Measurements from ENCODE around the gene MAML2. TPM values are rescaled to one million over a fixed set of nuclear protein-coding genes. Genes with fewer than 3 reads are reported as not detected.

MAML2 gene
- total RNA-seq, 1 donor from 2014 or later: 3.8 TPM

DNA sequence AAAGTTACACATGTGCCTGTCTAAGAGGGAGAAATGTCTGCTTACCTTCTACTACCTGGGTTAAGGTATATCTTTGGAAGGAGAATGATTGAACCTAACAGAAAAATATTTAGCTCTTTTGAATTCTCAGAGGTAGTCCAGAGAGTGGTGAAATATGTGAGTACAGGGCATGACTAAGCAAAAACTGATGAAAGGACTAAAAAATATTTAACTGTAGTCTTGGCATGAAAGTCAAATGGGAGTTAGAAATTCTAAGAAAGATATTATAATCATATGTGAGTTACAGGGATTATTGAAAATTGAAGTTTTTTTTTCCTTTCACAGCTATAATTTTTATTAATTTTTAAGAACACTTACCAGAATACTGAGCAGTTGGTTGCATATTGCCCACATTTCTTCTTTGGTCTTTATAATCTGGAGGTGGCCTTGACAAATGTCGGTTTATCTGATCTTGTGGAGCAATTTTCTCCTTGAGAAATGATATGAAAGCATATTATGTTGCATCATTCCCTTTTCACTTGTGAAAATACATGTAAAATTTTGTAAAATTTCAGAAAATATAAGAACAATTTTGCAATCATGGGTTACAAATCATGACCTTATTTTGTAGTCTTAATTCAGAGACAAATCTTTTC, 357.7 kb downstream of the MAML2 start:
- Mint-ChIP-seq H3K36me3 (peaks cover 11% of the 10 kb centered on the region), H3K27ac (no peak overlapping the region)

DNA sequence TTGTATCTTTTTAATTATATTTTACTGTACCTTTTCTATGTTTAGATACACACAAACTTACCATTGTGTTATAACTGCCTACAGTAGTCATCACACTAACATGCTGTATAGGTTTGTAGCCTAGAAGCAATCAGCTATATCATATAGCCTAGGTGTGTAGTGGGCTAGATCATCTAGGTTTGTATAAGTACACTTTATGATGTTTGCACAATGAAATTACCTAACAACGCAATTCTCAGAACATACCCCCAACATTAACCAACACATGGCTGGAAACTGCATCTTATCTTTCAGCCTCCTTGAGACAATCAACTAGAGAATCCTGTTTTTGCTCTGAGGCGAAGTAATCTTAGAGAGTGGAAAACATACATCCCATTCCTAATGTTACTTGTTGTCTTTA, 358.9 kb downstream of the MAML2 start:
- Histone ChIP-seq H3K79me2 (ENCODE audit: low read depth) (no peaks in the 10 kb centered on the region), H3K9ac (no peak overlapping the region), H3K4me3 (no peak overlapping the region), H4K20me1 (ENCODE audit: low read depth) (no peaks in the 10 kb centered on the region), H2AFZ (replicated peaks) (no peak overlapping the region), H3K27ac (no peak overlapping the region), H3F3A (ENCODE audit: low read depth) (peaks cover 2% of the 10 kb centered on the region), H3K4me1 (peaks cover 13% of the 10 kb centered on the region), H3K9me3 (ENCODE audit: low read depth) (no peaks in the 10 kb centered on the region), H3K36me3 (no peaks in the 10 kb centered on the region), H3K4me2 (no peak overlapping the region), H3K27me3 (no peaks in the 10 kb centered on the region)
- no peak overlapping the region for H3K4me3 Mint-ChIP-seq
- no peak for DNase-seq (ENCODE audit: low spot score)
- no peak overlapping the region for H3K27ac Mint-ChIP-seq
- H3K36me3 Mint-ChIP-seq: peaks cover 18% of the 10 kb centered on the region
- TF ChIP-seq, protein P1, sequence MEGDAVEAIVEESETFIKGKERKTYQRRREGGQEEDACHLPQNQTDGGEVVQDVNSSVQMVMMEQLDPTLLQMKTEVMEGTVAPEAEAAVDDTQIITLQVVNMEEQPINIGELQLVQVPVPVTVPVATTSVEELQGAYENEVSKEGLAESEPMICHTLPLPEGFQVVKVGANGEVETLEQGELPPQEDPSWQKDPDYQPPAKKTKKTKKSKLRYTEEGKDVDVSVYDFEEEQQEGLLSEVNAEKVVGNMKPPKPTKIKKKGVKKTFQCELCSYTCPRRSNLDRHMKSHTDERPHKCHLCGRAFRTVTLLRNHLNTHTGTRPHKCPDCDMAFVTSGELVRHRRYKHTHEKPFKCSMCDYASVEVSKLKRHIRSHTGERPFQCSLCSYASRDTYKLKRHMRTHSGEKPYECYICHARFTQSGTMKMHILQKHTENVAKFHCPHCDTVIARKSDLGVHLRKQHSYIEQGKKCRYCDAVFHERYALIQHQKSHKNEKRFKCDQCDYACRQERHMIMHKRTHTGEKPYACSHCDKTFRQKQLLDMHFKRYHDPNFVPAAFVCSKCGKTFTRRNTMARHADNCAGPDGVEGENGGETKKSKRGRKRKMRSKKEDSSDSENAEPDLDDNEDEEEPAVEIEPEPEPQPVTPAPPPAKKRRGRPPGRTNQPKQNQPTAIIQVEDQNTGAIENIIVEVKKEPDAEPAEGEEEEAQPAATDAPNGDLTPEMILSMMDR (IDR thresholded peaks at IDR 0.05): no peak
- no peak for TF ChIP-seq EZH2 (IDR thresholded peaks at IDR 0.05)
- no peak for TF ChIP-seq EZH2phosphoT487 (IDR thresholded peaks at IDR 0.05)
- H3K9me3 Mint-ChIP-seq: no peaks in the 10 kb centered on the region
- H3K27me3 Mint-ChIP-seq (ENCODE audit: insufficient read depth, low read depth): no peaks in the 10 kb centered on the region
- peaks cover 13% of the 10 kb centered on the region for H3K4me1 Mint-ChIP-seq

More for the DNA sequence above, 357.7 kb downstream of the MAML2 start:
- Histone ChIP-seq H2AFZ (replicated peaks) (no peak overlapping the region), H3K4me2 (no peak overlapping the region), H3K27me3 (no peaks in the 10 kb centered on the region), H3K79me2 (ENCODE audit: low read depth) (no peaks in the 10 kb centered on the region), H3F3A (ENCODE audit: low read depth) (peaks cover 2% of the 10 kb centered on the region), H3K27ac (no peak overlapping the region), H3K4me3 (no peak overlapping the region), H4K20me1 (ENCODE audit: low read depth) (no peaks in the 10 kb centered on the region), H3K9ac (no peak overlapping the region), H3K9me3 (ENCODE audit: low read depth) (no peaks in the 10 kb centered on the region), H3K36me3 (no peaks in the 10 kb centered on the region), H3K4me1 (peaks cover 13% of the 10 kb centered on the region)
- H3K27me3 Mint-ChIP-seq (ENCODE audit: insufficient read depth, low read depth): no peaks in the 10 kb centered on the region
- H3K9me3 Mint-ChIP-seq: no peaks in the 10 kb centered on the region
- TF ChIP-seq EZH2 (IDR thresholded peaks at IDR 0.05) (no peak), EZH2phosphoT487 (IDR thresholded peaks at IDR 0.05) (no peak)
- TF ChIP-seq, protein P1 (IDR thresholded peaks at IDR 0.05): no peak
- H3K4me3 Mint-ChIP-seq: no peak overlapping the region
- no peak for DNase-seq (ENCODE audit: low spot score)
- peaks cover 23% of the 10 kb centered on the region for H3K4me1 Mint-ChIP-seq

DNA sequence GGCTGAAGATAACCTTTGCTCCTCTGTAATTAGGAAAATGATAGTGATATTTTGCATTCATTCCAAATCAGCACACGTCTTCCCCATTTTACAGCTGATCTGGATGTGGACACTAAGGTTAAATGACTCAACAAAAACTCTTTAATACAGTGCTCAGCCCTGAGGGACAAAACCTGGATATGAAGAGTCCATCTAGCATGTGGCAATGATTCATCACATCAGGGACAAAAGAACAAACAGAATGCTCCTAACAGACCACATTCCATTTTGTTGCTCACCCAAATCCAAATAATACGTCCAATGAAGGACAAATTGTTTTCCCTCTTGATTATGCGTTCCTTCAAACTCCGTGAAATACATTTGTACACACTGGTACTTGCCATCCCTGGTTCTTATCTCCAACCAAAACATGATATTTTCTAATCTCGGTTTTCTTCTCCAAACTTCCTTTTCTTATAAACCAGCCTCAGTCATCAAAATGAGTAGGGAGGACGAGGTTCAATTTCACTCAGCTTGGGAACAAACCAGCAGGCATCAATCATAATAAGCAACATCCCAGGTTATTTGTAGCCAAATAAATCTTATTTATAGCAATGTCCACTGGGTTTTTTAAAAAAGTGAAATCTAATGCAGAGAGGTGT, 365.3 kb downstream of the MAML2 start:
- H3K9me3 ChIP-seq (ENCODE audit: low read depth): no peaks in the 10 kb centered on the region
- H3K9me3 Mint-ChIP-seq: no peaks in the 10 kb centered on the region
- TF ChIP-seq, protein P1 (IDR thresholded peaks at IDR 0.05): no peak
- TF ChIP-seq EZH2phosphoT487 (IDR thresholded peaks at IDR 0.05) (no peak), EZH2 (IDR thresholded peaks at IDR 0.05) (no peak)
- no peaks in the 10 kb centered on the region for H3K27me3 Mint-ChIP-seq (ENCODE audit: insufficient read depth, low read depth)
- no peaks in the 10 kb centered on the region for H3K4me1 ChIP-seq
- H3K4me1 Mint-ChIP-seq: no peaks in the 10 kb centered on the region
- H3K27ac Mint-ChIP-seq: no peak overlapping the region
- no peak overlapping the region for H3K4me2 ChIP-seq
- H3K4me3 Mint-ChIP-seq: no peak overlapping the region
- H3K27me3 ChIP-seq: no peaks in the 10 kb centered on the region
- no peak overlapping the region for H3K9ac ChIP-seq
- H4K20me1 ChIP-seq (ENCODE audit: low read depth): no peaks in the 10 kb centered on the region
- H2AFZ ChIP-seq (replicated peaks): no peak overlapping the region
- DNase-seq (ENCODE audit: low spot score): no peak
- H3K36me3 ChIP-seq: no peaks in the 10 kb centered on the region
- H3F3A ChIP-seq (ENCODE audit: low read depth): no peaks in the 10 kb centered on the region
- H3K27ac ChIP-seq: no peak overlapping the region
- peaks cover 21% of the 10 kb centered on the region for H3K36me3 Mint-ChIP-seq
- no peak overlapping the region for H3K4me3 ChIP-seq
- no peaks in the 10 kb centered on the region for H3K79me2 ChIP-seq (ENCODE audit: low read depth)

Measured in neural progenitor cell (in vitro differentiated cells).